Amygdala (tissue), 56 donors: ENCODE results near the gene QRFP.
"Not testable (repeated sequence)": the region's sequence is repeated elsewhere in the genome, so short reads cannot be mapped to it uniquely, and the experiment has no call there.

Experiments used
- DNase-seq, 56 donors: peaks; one replicate each; lab custom pipeline; 2025; lab: John Stamatoyannopoulos, UW

Gene QRFP

DNA sequence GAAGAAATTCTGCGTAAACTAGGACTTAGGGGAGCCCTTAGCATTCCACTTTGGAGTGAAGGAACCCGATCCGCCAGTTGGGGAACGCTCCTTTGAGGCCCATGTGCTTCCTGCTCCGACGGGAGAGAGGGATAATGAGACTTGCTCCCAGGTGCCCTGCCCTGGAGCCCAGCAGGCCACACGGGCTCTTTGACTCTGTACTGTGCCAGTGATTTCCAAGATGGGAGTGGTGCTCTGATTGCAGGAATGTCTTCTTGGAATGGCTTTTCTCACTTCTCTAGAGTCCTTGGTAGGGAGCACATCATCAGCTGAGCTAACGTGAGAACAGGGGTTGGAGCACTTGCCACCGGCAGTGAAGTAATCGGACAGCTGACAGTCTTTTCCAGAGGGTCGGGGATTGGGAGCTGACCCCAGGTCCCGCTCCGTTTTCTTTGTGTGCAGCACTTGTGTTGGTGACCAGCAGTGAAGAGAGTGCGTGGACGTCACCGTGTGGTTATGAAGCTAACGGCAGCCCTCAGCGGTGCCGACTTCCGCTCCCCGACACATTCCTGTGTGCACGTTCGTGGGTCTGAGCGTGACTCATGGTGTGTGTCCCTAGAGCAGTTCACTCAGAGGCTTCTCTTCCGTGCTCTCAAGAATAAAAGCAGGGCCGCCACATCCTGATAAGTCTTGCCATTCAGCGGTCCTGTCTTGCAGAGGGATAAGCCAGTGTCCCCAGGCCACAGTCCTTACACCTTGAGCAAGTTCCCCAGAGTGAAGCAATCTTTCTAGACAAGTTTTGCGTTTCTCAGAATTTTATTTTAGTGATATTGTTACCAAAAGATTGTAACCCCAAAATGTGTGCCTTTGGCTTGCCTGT is 35.9 kb downstream of the QRFP start:
- DNase-seq, result peak in 9 of 56 donors; percentile 19 to 55 (median 34)

DNA sequence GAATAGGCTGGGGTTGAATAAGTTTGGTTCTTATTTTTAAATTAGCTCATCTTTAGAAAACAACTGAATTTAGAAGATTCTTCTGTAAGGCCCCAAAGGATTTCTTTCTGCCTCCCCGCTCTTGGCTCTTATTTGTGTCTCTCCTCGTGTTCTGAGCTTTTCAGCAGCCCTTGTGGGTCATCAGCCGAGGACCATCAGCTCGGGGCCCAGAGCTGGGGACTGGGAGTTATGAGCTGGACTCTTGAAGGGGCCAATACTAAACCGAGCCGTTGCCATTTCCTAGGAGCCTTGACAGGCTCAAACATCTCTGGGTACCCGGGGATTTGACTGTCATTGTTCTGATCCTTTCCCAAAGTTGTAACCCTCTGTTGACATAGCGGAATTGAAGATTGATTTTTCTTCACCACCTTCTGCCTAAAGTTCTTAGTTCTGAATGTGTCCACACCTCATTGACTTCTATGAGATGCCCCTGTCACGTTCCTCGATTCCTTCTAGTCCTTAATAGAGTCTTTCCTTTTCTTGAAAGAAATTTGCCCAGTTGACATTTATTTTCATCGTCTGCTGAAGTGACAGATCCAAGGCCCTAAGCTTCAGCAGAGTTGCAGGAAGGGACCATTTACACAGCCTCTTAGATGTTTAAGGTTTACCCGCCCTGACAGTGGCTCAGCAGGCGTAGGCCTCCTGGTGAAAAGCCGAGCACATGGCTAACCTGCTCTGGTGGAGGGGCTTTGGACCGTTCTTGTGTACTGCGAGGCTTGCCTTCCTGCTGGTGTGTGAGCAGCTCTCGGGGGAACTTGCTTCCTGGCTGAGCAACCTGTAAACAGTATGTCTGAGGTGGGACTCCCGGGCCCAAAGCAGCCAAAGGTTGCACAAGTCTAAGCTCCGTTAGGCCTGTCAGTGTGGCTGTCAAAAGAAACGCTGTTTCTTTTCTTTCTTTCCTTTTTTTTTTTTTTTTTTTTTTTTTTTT is 37.6 kb downstream of the QRFP start:
- DNase-seq, result no peak

DNA sequence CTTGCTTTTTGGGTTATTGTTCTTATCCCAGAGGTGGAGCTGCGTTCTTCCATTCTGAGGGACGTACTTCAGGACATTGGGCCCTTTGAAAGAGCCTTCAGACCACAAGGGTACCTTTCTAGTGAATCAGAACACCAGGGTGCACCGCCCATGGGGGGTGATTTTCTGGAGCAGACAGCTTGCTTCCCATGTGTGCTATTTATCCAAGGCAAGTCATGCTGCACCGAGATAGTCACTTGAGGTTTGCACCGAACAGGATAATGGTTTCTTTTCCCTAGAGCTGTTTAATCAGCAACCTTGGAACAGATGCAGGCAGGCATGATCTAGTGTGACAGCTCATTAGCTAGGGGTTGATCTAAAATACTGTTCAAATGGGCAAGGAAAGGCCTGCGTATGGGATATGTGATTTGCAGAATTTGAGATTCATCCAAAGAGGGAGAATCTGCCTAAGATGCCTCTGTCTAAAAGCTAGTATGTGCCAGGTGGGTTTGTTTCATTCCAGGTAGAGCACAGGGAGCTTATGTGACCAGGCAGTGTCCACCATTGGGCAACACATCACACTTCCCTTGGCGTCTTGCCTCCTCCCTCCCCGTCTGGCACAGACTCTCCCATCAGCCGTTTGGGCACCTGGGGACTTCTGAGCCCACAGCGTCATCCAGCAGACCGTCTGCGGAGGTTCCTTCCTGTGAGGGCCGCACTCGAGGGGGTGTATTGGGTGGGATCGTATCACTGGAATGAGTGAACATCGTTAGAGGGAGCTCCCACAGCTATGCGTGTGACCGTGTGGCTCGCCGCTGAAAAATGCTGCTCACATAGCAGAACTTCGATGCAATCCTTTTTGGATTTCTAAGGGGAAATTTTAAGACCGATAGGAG is 38.5 kb downstream of the QRFP start:
- peak in 2 of 56 donors; percentile 22 to 30 for DNase-seq

DNA sequence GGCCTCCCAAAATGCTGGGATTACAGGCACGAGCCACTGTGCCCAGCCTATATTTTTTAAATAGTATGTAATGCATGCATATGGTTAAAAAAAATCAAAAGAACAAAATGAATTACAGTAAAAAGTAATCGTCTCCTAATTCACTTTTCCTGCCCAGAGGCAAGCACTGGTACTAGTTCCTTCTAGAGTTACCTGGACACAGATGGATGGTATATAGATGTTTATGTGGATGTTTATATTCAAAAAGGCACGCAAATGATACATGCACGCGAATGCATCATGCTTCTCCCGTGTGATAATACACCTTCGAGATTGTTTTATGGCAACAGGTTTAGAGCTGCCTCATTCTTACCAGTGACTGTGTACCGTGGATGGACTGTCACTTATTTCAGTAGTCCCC is 40.1 kb downstream of the QRFP start:
- DNase-seq, result no peak

DNA sequence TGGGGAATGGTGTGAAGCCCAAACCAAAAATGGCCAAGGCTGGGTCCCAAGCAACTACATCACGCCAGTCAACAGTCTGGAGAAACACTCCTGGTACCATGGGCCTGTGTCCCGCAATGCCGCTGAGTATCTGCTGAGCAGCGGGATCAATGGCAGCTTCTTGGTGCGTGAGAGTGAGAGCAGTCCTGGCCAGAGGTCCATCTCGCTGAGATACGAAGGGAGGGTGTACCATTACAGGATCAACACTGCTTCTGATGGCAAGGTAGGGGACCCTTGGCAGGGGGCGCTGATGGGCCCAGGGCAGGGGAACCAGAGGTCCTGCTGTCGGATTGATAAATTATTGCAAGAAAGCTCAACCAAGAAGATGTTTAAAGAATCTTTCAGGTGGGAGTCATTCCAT is 41.8 kb downstream of the QRFP start:
- no peak for DNase-seq

DNA sequence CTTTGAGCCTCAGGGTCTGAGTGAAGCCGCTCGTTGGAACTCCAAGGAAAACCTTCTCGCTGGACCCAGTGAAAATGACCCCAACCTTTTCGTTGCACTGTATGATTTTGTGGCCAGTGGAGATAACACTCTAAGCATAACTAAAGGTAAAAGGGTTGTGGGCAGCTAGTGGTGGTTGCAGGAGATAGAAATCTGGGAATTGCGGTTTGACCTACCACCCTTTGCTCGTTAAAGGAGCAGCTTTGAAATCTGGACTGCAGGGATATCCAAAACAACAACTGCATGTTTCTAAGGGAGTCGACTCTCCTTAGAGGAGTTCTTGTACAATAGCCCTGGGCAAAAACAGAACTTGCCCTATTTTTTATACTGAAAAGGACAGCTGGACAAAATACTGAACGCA is 42.5 kb downstream of the QRFP start:
- DNase-seq, result no peak

DNA sequence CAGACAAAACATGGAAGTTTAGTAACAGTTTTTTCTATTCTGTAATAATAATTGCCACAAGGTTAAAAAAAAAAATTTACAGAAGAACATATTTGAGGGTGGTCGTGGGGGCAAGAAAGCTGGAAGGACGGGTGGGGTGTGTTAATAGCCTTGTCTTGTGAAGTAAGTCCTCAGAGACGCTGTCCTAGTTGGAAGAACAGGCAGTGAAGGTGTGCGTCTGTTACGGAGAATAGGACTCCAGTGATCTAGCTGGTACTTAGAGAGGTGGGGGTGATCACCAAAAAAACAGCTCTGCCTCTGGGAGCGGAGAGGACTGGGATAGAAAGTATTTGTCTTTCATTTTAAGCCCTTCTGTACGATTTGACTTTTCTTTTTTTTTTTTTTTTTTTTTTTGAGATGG is 43.8 kb downstream of the QRFP start:
- no peak for DNase-seq

DNA sequence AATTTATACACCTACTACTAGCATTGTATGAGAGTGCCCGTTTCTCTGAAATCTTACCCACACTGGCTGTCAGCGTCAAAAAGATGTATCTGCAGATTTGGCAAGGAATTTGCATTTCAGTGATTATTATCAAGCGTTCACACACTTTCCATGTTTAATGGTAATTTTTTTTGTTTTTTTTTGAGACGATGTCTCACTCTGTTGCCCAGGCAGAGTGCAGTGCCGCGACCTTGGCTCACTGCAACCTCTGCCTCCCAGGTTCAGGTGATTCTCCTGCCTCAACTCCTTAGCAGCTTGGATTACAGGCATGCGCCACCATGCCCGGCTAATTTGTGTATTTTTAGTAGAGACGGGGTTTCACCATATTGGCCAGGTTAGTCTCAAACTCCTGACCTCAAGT is 47.3 kb downstream of the QRFP start:
- DNase-seq, result no peak

DNA sequence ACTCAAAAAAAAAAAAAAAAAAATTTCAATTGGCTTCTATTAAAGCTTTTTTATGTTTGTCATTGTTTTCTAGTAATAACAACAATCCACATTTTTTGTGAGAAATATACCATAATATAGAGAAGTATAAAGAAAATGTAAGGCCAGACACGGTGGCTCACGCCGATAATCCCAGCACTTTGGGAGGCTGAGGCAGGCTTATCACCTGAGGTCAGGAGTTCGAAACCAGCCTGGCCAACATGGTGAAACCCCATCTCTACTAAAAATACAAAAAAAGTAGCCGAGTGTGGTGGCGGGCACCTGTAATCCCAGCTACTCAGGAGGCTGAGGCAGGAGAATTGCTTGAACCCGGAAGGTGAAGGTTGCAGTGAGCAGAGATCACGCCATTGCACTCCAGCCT is 48.1 kb downstream of the QRFP start:
- DNase-seq, result not testable (repeated sequence)

DNA sequence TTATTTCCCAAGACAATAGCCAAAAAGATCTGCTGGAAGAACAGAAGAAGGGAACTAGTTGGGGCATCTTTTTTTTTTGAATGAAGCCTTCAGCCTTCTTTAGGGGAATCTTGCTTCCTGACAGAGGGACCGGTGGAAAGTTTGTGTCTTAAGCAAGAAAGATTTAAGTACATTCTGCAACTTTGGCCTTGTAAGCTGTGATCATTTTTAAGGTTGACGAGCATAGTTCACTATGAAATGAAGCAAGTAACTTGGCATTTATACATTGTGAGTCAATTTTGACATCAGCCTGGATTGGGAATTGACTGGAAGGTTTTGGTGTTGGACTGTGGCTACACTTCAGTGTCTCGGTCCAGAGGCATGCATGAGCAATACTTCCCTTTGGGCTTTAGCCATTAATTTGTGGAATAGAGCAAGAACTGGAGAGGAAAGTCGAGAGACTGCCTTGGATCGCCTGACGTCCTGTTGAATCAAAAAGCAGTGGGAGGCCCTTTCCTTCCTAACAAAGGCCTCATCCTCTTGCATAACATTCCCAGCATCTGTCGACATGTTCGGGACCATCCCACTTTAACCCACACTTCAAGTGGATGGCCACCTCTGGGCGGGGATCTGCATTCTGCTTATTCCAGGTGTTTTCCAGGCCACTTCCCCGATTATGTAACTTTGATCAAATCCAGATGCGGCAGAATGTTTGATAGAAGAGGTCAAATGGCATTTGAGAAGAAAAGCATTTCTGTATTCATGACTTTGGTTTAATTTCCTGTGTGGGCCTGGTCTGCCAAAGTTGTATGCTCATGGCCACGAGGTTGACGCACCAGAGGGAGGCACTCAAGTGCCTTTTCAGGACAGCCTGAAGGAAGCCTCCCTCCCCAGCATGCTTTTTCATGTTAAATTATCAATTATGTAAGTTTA is 49.0 kb downstream of the QRFP start:
- peak in 1 of 56 donors; percentile 31 for DNase-seq

DNA sequence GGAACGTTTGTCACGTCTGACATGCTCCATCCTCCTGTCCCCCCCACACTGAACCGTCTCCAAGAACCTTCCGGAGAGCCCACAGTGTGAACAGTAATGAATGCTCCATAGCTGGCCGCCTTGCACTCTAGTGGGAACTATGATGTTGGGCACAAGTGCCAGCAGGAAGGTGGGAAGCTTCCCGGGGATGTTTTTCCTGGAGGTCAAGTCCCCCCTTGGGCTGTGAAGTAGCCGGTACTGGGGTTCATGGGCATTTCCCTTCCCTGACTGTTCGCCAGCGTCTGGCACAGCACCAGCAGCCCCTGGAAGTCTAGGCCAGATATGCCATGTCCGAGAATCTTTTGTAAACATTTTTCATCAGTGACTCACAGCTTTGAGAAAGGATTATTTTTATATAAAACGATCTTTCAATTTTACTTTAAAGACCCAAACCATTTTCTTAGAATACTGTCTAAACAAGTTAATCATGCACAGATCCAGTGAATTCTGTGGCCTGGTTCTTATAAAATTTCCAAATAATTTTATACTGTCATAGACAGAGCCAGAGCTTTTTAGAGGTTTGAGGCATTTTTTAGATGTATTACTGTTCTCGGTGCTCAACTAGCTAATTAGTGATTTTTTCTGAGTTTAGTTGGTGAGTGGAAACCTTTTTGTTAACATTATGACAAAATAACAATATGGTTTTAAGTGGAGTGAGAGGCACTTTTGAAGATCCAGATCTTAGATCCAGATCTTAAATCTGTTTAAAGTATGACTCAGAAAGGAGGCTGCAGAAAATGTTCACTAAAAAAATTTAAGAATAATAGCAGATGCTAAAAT is 49.9 kb downstream of the QRFP start:
- peak in 19 of 56 donors; percentile 26 to 70 (median 44) for DNase-seq

DNA sequence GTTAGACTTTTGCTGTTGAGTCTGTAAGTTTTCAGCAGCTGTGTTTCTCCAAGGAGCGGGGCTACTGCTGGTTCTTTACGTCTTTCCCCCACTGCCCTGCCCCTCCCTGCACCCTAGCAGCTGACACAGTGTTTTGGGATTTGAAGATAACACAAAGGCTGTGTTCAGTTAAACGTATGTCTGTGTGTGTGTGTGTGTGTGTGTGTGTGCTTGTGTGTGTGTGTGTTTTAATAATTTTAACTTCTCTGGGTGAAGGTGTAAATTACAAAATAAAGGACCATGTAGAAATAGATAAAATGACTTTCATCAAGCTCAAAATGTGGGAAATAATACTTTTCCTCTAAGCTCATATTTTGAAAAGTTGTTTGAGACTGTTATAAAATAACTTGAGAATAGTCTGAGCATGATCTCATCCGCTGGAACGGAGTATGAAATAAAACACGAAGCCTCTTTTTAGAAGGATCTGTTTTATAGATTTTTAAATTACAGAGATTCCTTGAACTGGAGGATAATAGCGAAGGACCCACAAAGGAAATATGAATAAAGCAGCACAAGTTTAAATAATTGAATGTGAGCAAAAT is 50.6 kb downstream of the QRFP start:
- DNase-seq, result peak in 5 of 56 donors; percentile 28 to 50 (median 43)

DNA sequence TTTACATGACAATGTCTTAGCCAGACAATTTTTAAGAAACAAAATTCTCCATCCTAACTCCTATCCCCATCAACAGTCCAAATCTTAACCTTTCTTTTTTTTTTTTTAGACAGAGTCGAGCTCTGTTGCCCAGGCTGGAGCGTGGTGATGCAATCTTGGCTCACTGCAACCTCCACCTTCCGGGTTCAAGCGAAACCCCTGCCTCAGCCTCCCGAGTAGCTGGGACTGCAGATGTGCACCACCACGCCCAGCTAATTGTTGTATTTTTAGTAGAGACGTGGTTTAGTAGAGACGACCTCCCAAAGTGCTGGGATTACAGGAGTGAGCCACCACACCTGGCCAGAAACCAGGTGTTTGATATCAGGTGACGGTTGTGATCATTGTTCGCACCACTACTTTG is 51.4 kb downstream of the QRFP start:
- no peak for DNase-seq

DNA sequence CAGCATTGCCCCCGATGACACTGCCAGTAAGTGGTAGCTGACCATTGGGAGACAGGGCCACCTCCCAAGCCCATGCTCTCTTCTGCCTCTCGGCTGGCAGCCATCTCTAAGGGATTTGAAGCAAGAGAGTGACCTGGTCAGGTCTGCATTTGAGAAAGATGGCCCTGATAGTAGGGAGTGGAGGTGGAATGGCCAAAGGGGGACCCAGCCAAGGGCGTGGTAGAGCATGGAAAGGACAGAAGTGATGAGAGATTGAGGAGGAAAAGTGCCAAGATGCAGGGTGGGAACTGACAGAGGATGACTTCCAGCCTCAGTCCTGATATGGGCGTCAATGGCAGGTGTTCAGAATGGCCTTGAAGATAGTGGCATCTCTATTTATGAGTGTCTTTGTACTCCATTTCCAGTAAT is 52.6 kb downstream of the QRFP start:
- no peak for DNase-seq

DNA sequence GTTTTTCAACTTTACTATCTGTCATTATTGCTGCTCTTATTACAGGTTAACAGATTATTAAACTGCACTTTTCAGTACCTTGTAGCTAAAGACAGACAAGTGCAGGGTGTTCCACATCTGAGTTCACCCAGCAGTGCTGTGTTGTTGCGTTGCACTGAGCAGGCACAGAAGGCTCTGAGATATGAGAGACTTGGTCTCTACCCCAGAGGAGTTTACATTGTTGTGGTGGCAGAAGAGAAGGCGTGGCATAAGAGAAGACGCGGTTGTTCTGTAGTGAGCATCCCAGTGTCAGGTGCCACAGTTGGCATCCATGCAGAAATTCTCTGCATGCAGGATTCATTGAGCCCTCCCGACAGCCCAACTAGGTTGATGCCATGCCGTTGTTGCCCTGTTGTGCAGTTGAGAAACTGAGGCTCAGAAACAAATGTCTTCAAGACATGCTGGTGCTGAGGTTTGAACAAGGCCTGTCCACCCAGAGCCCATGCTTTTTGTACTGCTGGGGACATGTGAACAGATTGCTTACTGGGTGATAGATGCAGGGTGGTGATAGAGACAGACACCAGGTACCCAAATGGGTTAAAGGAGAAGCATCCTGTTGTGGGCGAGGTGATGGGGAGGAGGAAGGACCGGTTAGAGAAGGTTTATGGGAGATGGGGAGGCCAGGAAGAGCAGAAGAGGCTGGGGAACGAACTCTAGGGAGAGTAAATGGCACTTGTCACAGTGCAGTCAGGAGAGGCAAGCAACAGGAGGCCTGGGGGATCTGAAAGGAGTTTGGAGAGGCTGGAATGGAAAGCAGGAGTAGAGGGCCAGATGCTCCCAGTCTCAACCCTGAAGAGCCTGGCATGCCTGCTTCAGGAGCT is 53.3 kb downstream of the QRFP start:
- no peak for DNase-seq
